Cardiac fibroblast (primary cell): ENCODE data around the gene PRSS21.

ENCODE experiments used
- DNase-seq, 2 donors: peaks; one replicate each; pipeline versions ENCODE4 v3.0.0 to v3.0.0-alpha.2; 2010; ENCODE audit warnings: low read depth in 2 of 2
- H3K4me3 ChIP-seq, 2 donors: replicated peaks in 1 of 2; 1 replicate in 1 of 2; 2 replicates in 1 of 2; pipeline ENCODE4 v1.5.1; 2011; ENCODE audit warnings: low read depth in 2 of 2, low read length in 2 of 2, mild to moderate bottlenecking in 2 of 2, moderate library complexity in 1 of 2
- CTCF ChIP-seq: IDR thresholded peaks from one replicate; pipeline ENCODE4 v1.5.1; 2011; ENCODE audit warnings: low read depth, mild to moderate bottlenecking, low read length, inconsistent platforms

Gene PRSS21

DNA sequence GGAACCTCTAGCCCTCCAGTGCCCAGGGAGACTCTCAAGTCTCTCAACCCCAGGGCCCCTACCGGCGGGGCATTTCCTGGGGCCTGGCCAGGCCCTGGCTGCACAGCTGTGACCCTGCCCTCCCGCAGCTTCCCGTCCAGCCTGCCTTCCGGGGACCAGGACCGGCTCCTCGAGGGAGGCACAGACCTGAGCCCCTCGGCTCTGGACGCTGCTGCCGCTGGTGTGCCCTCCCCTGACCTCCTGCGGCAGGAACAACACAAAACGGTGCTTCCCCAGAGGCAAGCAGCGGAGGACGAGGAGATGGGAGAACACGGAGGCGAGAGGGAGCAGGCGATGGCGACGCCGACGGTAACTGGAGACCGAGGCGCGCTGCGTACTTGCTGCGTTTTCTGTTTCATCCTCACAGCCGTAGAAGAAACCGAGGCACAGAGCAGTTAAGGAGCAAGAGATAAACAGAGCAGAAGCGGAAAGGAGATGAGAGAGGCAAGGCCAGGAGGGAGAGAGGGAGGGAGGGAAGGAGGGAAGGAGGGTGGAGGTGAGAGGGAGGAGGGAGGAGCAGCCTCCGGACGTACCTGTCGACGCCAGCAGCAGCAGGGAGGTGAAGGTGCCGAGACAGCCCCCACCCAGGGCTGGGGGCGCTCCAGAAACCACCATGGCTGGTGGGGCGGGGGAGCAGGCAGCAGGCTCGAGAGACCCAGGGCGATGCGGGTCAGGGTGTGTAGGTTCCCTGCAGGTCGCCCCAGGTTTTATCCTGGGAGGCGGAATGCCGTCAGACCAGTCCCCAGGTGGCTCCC is 40.6 kb downstream of the PRSS21 start, which contains the start of gene PRSS22:
PRSS22 (minus strand) TSS at position 720 of the 794 bp plus-strand sequence; CDS start at position 654, 66 bp downstream.
- H3K4me3 ChIP-seq: peak within 1 kb of the TSS in 1 of 2 donors; percentile 21
- DNase-seq: no peak
- TF ChIP-seq CTCF: no peak

- DNase-seq: no peak
- H3K4me3 ChIP-seq: no peak overlapping the region
- no peak for TF ChIP-seq CTCF
Measured at GRCh38 chr16:2858245-2859025, 41.4 kb downstream of the PRSS21 start.

- H3K4me3 ChIP-seq: no peak overlapping the region
- no peak for DNase-seq
- no peak for TF ChIP-seq CTCF
Measured at GRCh38 chr16:2859686-2860265, 42.7 kb downstream of the PRSS21 start.

GRCh38 chr16:2860826-2861567 is 44.0 kb downstream of the PRSS21 start:
- H3K4me3 ChIP-seq: no peak overlapping the region
- DNase-seq: peak in 1 of 2 donors; percentile 21
- TF ChIP-seq CTCF: no peak

GRCh38 chr16:2865651-2866050 is 48.6 kb downstream of the PRSS21 start:
- H3K4me3 ChIP-seq: no peak overlapping the region
- DNase-seq: no peak
- no peak for TF ChIP-seq CTCF

- no peak for DNase-seq
- no peak overlapping the region for H3K4me3 ChIP-seq
Measured at GRCh38 chr16:2866431-2866830, 49.4 kb downstream of the PRSS21 start.

More at GRCh38 chr16:2866431-2866830, 49.4 kb downstream of the PRSS21 start:
- no peak for TF ChIP-seq CTCF
